ENCODE measurements around the gene ARHGAP15. TPM values are rescaled to one million over a fixed set of nuclear protein-coding genes. Genes with fewer than 3 reads are reported as not detected.

ARHGAP15 gene
- total and polyA plus RNA-seq, 2 experiments from 2014 or later: not detected

GRCh38 chr2:143259368-143259958 is 130.2 kb downstream of the ARHGAP15 start:
- H3K4me3 ChIP-seq: peak overlapping the region; percentile 47

GRCh38 chr2:143261986-143262385 is 132.8 kb downstream of the ARHGAP15 start:
- WGBS, 2 experiments (ENCODE audit: low coverage in 1 of 2, low lambda C conversion rate in 2 of 2, missing lambda C conversion rate in 2 of 2): 87 to 91% methylated on average over 4 of the region's 4 CpGs
- Histone ChIP-seq H3K9me2 (ENCODE audit: insufficient read depth) (no peaks in the 10 kb centered on the region), H3K27me3 (replicated peaks; ENCODE audit: insufficient read depth) (0 out of 2 replicates have a peak, but pooled peaks cover 4% of the 10 kb centered on the region), H3F3A (ENCODE audit: insufficient read depth) (peaks cover 6% of the 10 kb centered on the region), H3K4me3 (no peak overlapping the region), H3K9me3 (ENCODE audit: low read depth) (no peaks in the 10 kb centered on the region), H3K36me3 (ENCODE audit: low read depth) (no peaks in the 10 kb centered on the region), H3K27ac (no peak overlapping the region), H3K4me2 (ENCODE audit: unreplicated experiment) (no peak overlapping the region), H3K9ac (no peak overlapping the region), H3K4me1 (ENCODE audit: insufficient read depth) (peaks cover 4% of the 10 kb centered on the region), H4K20me1 (ENCODE audit: insufficient read depth) (no peaks in the 10 kb centered on the region), H3K79me2 (ENCODE audit: insufficient read depth) (no peaks in the 10 kb centered on the region), H2AFZ (no peak overlapping the region)
- peak; percentile 22 for DNase-seq
- TF ChIP-seq EZH2phosphoT487 (IDR thresholded peaks at IDR 0.05; ENCODE audit: insufficient read depth, low read depth) (no peak), EZH2 (IDR thresholded peaks at IDR 0.05; ENCODE audit: insufficient read depth, poor library complexity, severe bottlenecking) (no peak)
- in situ Hi-C loops (cut with MboI): no loop called here

More at GRCh38 chr2:143259368-143259958, 130.2 kb downstream of the ARHGAP15 start:
- 1 to 2% methylated on average over 5 of the region's 5 CpGs for WGBS, 2 experiments (ENCODE audit: low coverage in 1 of 2, low lambda C conversion rate in 2 of 2, missing lambda C conversion rate in 2 of 2)
- in situ Hi-C loops (cut with MboI): no loop called here
- Histone ChIP-seq H3K9ac (no peak overlapping the region), H3K4me1 (ENCODE audit: insufficient read depth) (no peaks in the 10 kb centered on the region), H3K27me3 (replicated peaks; ENCODE audit: insufficient read depth) (peaks cover 15% of the 10 kb centered on the region; the same call in 1 of the 2 replicates), H3K79me2 (ENCODE audit: insufficient read depth) (no peaks in the 10 kb centered on the region), H3K9me2 (ENCODE audit: insufficient read depth) (no peaks in the 10 kb centered on the region), H2AFZ (peak overlapping the region; percentile 34; the same call in 1 of the 2 replicates), H3F3A (ENCODE audit: insufficient read depth) (peaks cover 3% of the 10 kb centered on the region), H3K36me3 (ENCODE audit: low read depth) (no peaks in the 10 kb centered on the region), H3K27ac (no peak overlapping the region), H3K9me3 (ENCODE audit: low read depth) (no peaks in the 10 kb centered on the region), H3K4me2 (ENCODE audit: unreplicated experiment) (peak overlapping the region; percentile 55), H4K20me1 (ENCODE audit: insufficient read depth) (no peaks in the 10 kb centered on the region)
- peak; percentile 83 for DNase-seq
- TF ChIP-seq EZH2 (IDR thresholded peaks at IDR 0.05; ENCODE audit: insufficient read depth, poor library complexity, severe bottlenecking) (no peak), EZH2phosphoT487 (IDR thresholded peaks at IDR 0.05; ENCODE audit: insufficient read depth, low read depth) (no peak)

- Histone ChIP-seq H3K27me3 (replicated peaks; ENCODE audit: insufficient read depth) (no peaks in the 10 kb centered on the region), H4K20me1 (ENCODE audit: insufficient read depth) (no peaks in the 10 kb centered on the region), H3F3A (ENCODE audit: insufficient read depth) (peaks cover 6% of the 10 kb centered on the region), H3K4me3 (no peak overlapping the region), H3K9me2 (ENCODE audit: insufficient read depth) (no peaks in the 10 kb centered on the region), H3K36me3 (ENCODE audit: low read depth) (no peaks in the 10 kb centered on the region), H3K4me2 (ENCODE audit: unreplicated experiment) (no peak overlapping the region), H3K79me2 (ENCODE audit: insufficient read depth) (no peaks in the 10 kb centered on the region), H3K4me1 (ENCODE audit: insufficient read depth) (peaks cover 4% of the 10 kb centered on the region), H3K27ac (no peak overlapping the region), H2AFZ (no peak overlapping the region), H3K9me3 (ENCODE audit: low read depth) (no peaks in the 10 kb centered on the region), H3K9ac (no peak overlapping the region)
- no peak for TF ChIP-seq EZH2 (IDR thresholded peaks at IDR 0.05; ENCODE audit: insufficient read depth, poor library complexity, severe bottlenecking)
- no peak for TF ChIP-seq EZH2phosphoT487 (IDR thresholded peaks at IDR 0.05; ENCODE audit: insufficient read depth, low read depth)
- in situ Hi-C loops (cut with MboI): no loop called here
- no peak for DNase-seq
- 96 to 97% methylated on average over 3 to 4 of the region's 4 CpGs for WGBS, 2 experiments (ENCODE audit: low coverage in 1 of 2, low lambda C conversion rate in 2 of 2, missing lambda C conversion rate in 2 of 2)
Measured at GRCh38 chr2:143262389-143262788, 133.2 kb downstream of the ARHGAP15 start.

- Histone ChIP-seq H3K27me3 (replicated peaks; ENCODE audit: insufficient read depth) (no peaks in the 10 kb centered on the region), H3K79me2 (ENCODE audit: insufficient read depth) (no peaks in the 10 kb centered on the region), H4K20me1 (ENCODE audit: insufficient read depth) (no peaks in the 10 kb centered on the region), H3K4me3 (no peak overlapping the region), H2AFZ (no peak overlapping the region), H3K4me2 (ENCODE audit: unreplicated experiment) (no peak overlapping the region), H3K27ac (no peak overlapping the region), H3K36me3 (ENCODE audit: low read depth) (no peaks in the 10 kb centered on the region), H3K9ac (no peak overlapping the region), H3K9me2 (ENCODE audit: insufficient read depth) (no peaks in the 10 kb centered on the region), H3K9me3 (ENCODE audit: low read depth) (no peaks in the 10 kb centered on the region), H3F3A (ENCODE audit: insufficient read depth) (peaks cover 6% of the 10 kb centered on the region), H3K4me1 (ENCODE audit: insufficient read depth) (peaks cover 4% of the 10 kb centered on the region)
- DNase-seq: no peak
- 86 to 87% methylated on average over 2 of the region's 2 CpGs for WGBS, 2 experiments (ENCODE audit: low coverage in 1 of 2, low lambda C conversion rate in 2 of 2, missing lambda C conversion rate in 2 of 2)
- TF ChIP-seq EZH2phosphoT487 (IDR thresholded peaks at IDR 0.05; ENCODE audit: insufficient read depth, low read depth) (no peak), EZH2 (IDR thresholded peaks at IDR 0.05; ENCODE audit: insufficient read depth, poor library complexity, severe bottlenecking) (no peak)
- in situ Hi-C loops (cut with MboI): no loop called here
Measured at GRCh38 chr2:143263066-143263625, 133.9 kb downstream of the ARHGAP15 start.
